Lower leg skin (tissue), 3 donors: ENCODE results near the gene SRRM4.

ENCODE experiments used
- POLR2A ChIP-seq, 2 donors: fragments of 450-650 bp; IDR thresholded peaks; one replicate each; pipeline ENCODE4 v1.6.1; 2016 to 2017; ENCODE audit warnings: antibody characterized with exemption in 2 of 2, mild to moderate bottlenecking in 1 of 2, moderate library complexity in 1 of 2
- TF ChIP-seq, protein P1 (sequence below), 3 donors: fragments of 450-650 bp; IDR thresholded peaks; one replicate each; pipeline ENCODE4 v1.5.1; 2016; ENCODE audit warnings: antibody characterized with exemption in 3 of 3, mild to moderate bottlenecking in 3 of 3, moderate library complexity in 2 of 3

GRCh38 chr12:119071638-119072231 is 90.4 kb downstream of the SRRM4 start:
- TF ChIP-seq, protein P1, sequence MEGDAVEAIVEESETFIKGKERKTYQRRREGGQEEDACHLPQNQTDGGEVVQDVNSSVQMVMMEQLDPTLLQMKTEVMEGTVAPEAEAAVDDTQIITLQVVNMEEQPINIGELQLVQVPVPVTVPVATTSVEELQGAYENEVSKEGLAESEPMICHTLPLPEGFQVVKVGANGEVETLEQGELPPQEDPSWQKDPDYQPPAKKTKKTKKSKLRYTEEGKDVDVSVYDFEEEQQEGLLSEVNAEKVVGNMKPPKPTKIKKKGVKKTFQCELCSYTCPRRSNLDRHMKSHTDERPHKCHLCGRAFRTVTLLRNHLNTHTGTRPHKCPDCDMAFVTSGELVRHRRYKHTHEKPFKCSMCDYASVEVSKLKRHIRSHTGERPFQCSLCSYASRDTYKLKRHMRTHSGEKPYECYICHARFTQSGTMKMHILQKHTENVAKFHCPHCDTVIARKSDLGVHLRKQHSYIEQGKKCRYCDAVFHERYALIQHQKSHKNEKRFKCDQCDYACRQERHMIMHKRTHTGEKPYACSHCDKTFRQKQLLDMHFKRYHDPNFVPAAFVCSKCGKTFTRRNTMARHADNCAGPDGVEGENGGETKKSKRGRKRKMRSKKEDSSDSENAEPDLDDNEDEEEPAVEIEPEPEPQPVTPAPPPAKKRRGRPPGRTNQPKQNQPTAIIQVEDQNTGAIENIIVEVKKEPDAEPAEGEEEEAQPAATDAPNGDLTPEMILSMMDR (IDR thresholded peaks at IDR 0.05) = no peak
- no peak for TF ChIP-seq POLR2A (IDR thresholded peaks at IDR 0.05)
